NK-92 (cell line): Measurements from ENCODE around the gene AK8.
"Not testable (repeated sequence)": the region's sequence is repeated elsewhere in the genome, so short reads cannot be mapped to it uniquely, and the experiment has no call there.

Experiments
- DNase-seq: peaks from one replicate; lab custom pipeline; 2025; ENCODE audit not compliant: unreplicated experiment; lab: John Stamatoyannopoulos, UW

Gene AK8

DNA sequence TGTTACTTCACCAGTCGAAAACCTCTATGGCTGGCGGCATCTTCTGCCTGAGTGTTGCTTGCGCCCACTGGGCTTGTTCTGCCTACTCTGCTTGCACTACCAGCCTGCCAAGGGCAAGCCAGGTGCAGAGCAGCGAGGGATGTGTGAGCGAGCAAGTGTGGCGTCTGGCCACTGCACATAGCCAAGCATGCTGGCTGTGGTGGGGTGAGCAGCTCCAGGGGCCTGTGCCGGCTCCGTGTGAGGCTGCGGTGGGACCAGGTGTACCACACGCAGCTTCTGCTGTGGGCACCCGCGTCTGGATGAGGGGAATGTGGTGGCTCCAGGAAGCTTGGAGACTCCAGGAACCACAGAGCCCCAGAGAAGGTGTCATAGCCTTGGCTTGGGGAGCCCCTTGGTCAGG is 156.4 kb downstream of the AK8 start:
- DNase-seq = no peak

DNA sequence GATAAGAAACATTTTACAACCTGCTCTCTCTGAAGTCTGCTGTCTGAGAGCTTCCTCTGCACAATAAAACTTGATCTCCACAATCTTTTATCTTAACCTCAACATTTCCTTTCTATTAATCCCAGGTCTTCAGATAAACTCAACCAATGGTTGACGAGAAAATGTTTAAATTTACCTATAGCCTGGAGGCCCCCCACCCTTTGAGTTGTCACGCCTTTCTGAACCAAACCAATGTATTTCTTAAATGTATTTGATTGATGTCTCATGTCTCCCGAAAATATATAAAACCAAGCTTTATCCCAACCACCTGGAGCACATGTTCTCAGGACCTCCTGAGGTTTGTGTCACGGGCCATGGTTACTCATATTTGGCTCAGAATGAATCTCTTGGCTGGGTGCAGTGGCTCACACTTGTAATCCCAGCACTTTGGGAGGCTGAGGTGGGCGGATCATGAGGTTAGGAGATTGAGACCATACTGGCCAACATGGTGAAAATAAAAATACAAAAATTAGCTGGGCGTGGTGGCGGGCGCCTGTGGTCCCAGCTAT is 159.6 kb downstream of the AK8 start:
- not testable (repeated sequence) for DNase-seq

DNA sequence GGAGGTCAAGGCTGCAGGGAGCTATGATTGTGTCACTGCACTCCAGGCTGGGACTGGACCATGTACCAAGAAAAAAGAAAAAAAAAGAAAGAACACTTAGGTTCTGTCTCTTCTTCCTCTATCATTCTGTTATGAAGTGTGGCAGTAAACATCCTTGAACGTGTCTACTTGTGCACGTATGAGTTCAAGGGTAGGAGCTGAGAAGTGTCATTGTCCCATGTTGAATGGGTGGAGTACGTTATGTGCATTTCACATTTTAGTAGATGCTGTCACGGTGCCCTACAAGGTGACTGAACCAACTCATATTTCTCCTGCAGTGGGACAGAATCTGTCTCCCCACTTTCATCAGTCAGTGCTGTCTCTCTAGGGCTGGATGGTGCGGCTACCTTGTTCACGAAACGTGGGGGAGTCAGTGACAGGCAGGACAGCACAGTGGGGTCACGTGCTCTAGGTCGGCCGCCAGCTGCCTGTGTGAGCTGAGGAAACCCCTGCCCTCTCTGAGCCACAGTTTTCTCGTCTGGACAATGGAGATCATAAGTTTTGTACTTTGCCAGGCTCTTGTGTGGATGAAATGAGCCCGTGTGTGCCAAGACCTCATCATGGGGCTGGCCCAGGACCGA is 160.6 kb downstream of the AK8 start:
- no peak for DNase-seq

DNA sequence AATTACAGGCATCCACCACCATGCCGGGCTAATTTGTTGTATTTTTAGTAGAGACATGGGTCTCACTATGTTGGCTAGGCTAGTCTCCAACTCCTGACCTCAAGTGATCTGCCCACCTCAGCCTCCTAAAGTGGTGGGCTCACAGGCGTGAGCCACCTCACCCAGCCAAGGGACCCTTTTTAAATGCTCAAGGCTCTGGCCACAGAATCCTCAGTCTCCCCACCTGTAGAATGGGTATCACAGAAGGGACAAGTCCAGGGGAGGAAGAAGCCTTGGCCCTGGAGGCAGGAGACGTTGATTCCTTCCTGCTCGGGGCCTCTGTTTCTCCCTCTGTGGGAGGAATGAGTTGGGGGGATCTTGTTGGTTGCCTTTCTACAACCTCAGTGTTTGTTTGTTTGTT is 162.1 kb downstream of the AK8 start:
- no peak for DNase-seq

DNA sequence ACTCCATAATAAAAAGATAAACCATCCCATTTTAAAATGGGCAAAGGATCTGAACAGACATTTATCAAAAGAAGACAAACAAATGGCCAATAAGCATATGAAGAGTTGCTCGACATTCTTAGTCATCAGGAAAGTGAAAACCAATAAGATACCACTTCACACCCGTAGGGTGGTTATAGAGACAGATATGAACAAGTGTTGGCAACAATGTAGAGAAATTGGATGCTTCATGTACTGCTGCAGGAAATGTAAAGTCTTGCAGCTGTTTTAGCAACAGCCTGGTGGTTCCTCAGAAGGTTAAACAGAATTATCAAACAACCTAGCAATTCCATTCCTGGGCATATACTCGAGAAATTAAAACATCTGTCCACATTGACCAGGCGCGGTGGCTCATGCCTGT is 165.3 kb downstream of the AK8 start:
- DNase-seq = no peak

DNA sequence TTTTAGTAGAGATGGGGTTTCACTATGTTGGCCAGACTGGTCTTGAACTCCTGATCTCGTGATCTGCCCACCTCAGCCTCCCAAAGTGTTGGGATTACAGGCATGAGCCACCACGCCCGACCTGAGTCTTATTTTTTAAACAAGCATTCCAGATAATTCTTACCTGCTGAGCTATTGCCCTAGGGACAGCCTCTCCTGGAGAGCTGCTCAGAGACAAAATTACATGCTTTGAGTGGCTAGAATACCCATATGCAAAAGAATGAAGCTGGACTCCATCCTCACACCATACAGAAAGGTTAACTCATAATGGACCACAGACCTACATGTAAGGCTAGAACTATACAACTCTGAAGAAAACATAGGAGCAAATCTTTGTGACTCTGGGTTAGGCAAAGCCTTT is 166.2 kb downstream of the AK8 start:
- DNase-seq = no peak

DNA sequence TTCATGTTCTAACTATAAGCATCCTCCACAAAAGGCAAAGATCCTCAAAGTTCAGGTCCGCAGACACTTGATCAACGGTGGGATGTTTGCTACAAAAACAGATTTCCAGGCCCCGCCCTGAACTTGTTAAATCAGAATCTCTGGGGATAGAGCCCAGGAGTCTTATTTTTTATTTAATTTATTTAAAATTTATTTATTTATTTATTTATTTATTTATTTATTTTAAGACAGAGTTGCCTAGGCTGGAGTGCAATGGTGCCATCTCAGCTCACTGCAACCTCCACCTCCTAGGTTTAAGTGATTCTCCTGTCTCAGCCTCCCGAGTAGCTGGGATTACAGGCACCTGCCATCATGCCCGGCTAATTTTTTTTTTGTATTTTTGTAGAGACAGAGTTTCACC is 166.9 kb downstream of the AK8 start:
- not testable (repeated sequence) for DNase-seq

DNA sequence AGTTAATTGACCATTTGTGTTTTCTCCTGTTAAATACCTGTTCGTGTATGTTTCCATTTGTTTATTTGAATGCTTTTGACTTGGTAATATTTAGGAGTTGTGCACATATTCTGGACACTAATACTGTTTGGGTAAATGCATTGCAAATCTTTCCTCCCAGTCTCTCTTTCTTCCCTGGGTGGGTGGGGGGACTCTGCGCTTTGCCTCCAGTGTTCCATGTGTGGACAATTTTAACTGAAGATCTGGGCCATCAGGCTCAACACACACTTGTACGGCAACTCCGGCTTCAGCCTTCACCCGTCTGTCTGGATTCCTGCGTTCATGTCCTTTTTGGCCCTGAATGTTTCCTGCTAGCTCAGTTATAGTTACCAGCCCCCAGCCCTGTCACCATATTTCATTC is 167.8 kb downstream of the AK8 start:
- DNase-seq = no peak

DNA sequence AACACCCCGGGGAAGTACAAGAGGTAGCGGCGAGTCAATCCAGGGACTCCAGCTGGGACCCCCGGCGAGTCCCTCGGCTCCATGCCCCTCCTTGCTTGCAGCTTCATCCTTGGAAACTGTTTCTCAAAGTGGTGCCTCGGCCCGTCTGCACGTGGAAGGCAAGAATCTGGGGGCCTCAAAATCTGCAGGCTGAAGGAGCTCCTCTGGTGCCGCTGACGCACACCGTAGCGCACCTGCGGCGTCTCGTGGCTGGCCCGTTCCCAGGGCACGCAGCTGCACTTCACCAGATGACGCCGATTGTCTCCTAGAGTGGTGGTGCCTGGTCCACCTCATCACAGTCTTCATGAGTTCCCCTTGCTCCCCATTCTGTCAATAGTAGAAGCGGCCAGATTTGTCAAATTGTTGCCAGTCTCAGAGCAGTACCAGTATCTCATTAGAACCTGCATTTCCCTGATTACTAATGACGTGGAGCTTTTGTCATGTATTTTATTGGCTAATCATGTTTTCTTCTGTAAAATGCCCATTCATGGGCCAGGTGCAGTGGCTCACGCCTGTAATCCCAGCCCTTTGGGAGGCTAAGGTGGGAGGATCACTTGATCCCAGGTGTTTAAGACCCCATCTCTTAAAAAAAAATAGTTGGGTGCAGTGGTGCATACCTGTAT is 169.2 kb downstream of the AK8 start:
- DNase-seq = no peak

DNA sequence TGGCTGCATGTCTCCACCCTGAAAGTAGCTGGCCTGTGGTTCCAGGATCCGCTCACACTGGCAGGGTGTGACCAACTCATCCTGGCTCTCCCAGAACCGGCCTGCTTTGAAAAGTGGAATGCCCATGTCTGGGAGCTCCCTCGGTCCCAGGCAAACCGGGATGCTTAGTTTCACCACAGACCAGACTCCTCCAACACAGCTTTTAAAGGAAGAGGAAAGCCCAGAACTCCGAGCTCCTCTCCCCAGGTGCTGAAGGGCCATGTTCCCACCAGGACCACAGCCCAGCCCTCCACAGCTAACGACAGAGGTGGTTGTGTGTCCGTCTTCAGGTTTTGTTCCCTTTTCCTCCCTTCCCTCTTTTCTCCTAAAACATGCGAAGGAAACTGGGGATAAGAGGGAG is 169.8 kb downstream of the AK8 start:
- DNase-seq = no peak

DNA sequence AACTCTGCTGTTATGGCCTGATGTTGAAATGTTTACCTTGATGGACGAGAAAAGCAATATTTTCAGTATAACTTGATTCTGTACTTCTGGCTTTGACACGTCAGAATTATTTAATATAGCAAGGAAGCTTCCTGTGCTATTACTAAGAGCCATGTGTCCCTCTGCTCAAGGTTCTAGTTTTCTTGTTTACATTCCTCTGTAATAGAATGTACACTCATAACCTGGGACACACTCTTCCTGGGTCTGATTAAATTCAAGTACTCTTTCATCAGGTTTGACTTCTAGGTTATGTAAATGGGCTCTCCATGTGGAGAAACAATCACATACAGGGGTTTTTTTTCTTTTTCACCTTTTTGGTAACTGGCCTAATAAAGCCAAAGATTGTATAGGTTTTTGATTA is 174.7 kb downstream of the AK8 start:
- no peak for DNase-seq

DNA sequence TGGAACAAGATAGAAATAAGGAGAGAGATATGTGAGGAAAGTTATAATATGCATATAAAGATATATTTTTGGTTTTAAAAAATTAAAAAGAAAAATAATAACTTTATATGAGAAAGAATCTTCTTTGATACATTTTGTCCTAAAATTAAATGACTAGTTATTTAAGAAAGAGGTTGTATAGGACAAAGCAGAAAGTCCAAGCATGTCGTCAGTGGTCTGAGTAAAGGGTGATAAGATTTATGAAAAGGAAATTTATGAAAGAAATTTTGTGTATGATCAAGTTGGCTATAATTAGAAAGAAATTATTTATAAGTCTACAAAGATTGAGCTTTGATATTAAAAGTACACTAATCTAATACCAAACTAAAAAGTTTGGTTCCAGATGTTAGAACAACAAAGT is 175.8 kb downstream of the AK8 start:
- DNase-seq = no peak

DNA sequence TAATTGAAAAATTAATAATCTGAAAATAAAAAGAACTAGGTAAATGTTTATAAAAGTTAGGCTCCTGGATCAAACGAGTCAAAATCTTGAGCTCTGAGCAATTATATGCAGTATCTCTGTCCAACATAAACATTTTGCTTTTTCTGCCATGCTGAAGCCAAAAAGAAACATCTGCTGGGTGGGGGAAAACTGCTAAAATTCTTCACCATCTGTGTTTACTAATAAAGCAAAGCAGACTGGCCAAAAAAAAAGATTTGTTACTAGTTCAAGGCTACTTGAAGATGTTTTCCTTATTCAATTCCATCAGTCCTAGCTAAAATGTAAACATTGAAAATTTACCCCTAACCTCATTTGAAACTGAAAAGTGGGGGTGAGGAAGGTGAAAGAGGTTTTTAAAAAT is 178.1 kb downstream of the AK8 start:
- no peak for DNase-seq

DNA sequence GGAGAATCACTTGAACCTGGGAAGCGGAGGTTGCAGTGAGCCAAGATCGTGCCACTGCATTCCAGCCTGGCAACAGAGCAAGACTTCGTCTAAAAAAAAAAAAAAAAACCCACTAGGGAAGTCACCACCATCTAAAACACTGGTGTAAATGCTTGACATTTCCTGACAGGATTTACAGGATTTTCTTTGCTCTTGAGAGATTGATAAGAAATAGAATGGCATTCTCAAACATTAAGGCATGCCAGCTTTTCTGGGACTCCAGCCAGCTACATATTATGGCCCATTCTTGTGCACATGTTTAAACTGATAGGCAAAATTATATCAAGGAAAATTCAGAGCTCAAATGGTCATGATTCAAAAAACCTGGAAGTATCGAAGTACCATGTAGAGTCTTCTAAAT is 179.1 kb downstream of the AK8 start:
- no peak for DNase-seq

DNA sequence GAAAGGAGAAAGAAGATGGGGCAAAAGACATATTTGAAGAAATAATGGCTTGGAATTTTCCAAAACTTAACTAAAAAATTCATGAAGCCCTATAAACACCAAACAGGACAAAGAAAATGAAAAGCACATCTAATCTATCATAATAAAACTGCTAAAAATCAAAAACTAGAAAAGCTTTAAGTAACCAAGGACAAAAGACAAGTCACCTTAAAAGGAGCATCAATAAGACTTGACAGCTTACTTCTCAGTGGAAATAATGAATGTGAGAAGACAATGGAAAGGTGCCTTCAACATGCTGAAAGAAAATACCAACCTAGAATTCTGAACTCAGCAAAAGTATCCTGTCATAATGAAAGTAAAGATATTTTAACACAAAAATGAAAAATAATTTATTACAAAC is 180.9 kb downstream of the AK8 start:
- no peak for DNase-seq

DNA sequence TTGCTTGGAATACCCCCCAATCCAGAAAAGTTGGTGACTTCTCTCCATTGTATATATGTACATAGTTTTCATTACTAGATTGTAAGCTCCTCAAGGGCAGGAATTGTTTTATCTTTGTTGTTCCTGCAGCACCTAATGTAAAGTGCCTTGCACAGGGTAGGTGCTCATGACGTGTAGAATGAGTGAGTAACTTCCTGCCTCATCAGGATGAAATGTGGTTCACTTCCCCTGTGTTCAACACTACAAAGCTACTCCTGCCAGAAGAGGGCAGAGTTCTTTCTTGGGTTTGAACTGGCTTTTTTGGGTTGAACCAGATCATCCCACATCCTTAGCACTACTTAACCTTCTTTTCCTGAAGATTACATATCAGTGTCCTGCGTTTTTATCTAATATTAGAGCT is 183.9 kb downstream of the AK8 start:
- no peak for DNase-seq

DNA sequence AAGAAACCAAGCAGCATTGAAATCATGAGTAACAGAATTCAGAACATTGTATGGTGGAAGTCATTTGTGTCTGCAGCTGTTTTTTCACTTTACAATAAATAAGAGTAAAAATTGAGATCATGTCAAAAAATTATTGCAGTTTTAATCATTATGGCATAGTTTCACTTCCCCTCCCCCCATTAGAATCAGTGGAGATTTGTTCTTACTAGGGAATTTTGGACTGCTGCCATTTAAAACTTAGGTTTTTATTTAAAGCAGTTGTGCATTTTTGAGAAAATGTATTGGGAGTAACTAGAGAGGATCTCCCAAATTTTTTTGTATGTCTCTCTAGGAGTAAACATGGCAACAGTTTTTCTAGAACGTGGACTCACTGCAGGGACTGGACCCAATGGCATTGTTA is 187.4 kb downstream of the AK8 start:
- no peak for DNase-seq

DNA sequence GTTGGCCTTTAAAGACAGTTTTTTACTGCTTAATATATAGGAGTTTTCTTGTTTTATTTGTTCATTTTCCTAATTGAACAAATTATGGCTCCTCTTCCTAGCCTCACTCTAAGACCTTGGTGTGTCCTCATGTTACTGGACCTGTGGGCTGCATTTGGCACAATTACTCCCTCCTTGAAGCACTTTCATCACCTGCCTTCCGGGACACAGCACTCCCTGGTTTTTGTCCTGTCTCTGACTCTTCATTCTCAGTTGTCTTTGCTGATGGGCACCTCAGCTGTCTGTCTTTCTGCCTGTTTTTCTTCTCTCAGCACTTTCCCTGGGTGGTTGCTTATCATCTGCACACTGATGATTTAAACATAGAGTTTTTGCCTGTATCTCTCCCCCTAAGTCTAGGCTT is 194.2 kb downstream of the AK8 start:
- no peak for DNase-seq

DNA sequence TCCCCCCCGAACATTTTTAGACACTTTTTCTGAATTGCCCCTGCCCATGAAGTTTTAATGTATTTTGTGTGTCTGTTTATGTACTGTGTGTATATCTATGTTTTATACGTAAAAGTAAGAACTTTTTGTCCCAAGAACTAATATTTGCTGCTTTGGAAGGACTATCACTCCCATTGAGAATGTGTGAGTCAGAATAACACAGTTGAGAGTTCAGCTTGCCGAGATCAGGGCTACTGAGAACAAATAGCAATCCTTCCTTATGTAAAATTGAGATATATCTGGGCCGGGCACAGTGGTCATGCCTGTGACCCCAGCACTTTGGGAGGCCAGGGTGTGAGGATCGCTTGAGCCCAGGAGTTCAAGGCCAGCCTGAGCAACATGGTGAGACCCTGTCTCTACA is 196.5 kb downstream of the AK8 start:
- no peak for DNase-seq

DNA sequence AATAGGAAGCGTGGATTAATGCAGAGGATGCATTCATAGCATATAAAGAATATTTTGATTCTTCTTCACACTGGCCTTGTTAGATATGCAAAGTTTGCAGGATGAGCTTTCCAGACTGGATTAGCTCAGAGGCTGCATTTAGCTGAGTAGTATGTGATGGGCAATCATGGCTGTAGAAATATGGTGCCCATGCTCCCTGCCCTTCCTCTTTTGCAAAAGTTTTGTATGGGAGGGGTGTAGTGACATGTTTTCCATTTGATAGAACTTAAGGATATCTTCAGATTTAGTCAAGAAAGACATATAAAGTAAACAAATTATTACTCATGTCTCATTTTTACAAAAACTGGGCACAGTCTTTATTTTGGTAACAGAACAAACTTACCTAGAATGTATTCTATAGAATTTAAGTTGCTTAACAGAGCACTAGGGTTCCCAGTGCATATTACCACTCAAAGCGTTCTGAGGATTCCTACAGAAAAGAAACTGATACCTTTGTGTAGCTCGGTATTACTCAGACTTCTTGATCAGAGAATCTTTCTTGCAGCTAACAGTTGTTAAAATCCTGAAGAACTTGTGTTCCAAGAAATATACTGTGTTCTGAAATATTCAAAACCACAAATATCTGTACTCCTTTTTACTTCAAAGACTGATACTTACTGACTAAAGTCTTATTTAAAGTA is 198.0 kb downstream of the AK8 start:
- no peak for DNase-seq

DNA sequence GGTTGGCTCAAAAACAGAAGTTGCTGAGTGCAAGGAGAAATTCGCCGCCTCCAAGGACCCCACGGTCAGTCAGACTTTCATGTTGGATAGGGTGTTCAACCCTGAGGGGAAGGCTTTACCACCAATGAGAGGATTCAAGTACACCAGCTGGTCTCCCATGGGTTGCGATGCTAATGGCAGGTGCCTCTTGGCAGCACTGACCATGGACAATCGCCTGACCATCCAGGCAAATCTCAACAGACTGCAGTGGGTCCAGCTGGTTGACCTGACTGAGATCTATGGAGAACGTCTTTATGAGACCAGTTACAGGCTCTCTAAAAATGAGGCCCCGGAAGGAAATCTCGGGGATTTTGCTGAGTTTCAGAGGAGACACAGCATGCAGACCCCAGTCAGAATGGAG is 200.1 kb downstream of the AK8 start:
- no peak for DNase-seq
